Midbrain (tissue), 1 donor: ENCODE results near the gene GPC6.
"Not testable (repeated sequence)": the region's sequence is repeated elsewhere in the genome, so short reads cannot be mapped to it uniquely, and the experiment has no call there.

Experiments
- DNase-seq: peaks from one replicate; lab custom pipeline; 2025; lab: John Stamatoyannopoulos, UW

GPC6 gene

GRCh38 chr13:94209117-94209516 is 982.5 kb downstream of the GPC6 start:
- no peak for DNase-seq

GRCh38 chr13:94209913-94210312 is 983.3 kb downstream of the GPC6 start:
- DNase-seq: not testable (repeated sequence)

GRCh38 chr13:94210816-94211215 is 984.2 kb downstream of the GPC6 start:
- DNase-seq: no peak

- DNase-seq: no peak
Measured at GRCh38 chr13:94212196-94212595, 985.6 kb downstream of the GPC6 start.

GRCh38 chr13:94214121-94214520 is 987.5 kb downstream of the GPC6 start:
- DNase-seq: no peak

- no peak for DNase-seq
Measured at GRCh38 chr13:94214975-94215374, 988.4 kb downstream of the GPC6 start.

GRCh38 chr13:94216476-94216875 is 989.9 kb downstream of the GPC6 start:
- DNase-seq: no peak

GRCh38 chr13:94217370-94217769 is 990.8 kb downstream of the GPC6 start:
- no peak for DNase-seq

- DNase-seq: no peak
Measured at GRCh38 chr13:94218537-94218936, 991.9 kb downstream of the GPC6 start.

- DNase-seq: no peak
Measured at GRCh38 chr13:94218951-94219350, 992.3 kb downstream of the GPC6 start.

GRCh38 chr13:94224670-94225069 is 998.1 kb downstream of the GPC6 start:
- DNase-seq: no peak

GRCh38 chr13:94227255-94227879 is 1000.8 kb downstream of the GPC6 start:
- no peak for DNase-seq

- DNase-seq: no peak
Measured at GRCh38 chr13:94228763-94229162, 1002.2 kb downstream of the GPC6 start.

- no peak for DNase-seq
Measured at GRCh38 chr13:94232161-94232950, 1005.7 kb downstream of the GPC6 start.

GRCh38 chr13:94232956-94233355 is 1006.3 kb downstream of the GPC6 start:
- DNase-seq: no peak

GRCh38 chr13:94233401-94233800 is 1006.8 kb downstream of the GPC6 start:
- peak; percentile 36 for DNase-seq

- DNase-seq: no peak
Measured at GRCh38 chr13:94233837-94234236, 1007.2 kb downstream of the GPC6 start.

GRCh38 chr13:94234738-94235137 is 1008.1 kb downstream of the GPC6 start:
- DNase-seq: no peak

GRCh38 chr13:94236132-94236531 is 1009.5 kb downstream of the GPC6 start:
- no peak for DNase-seq

- no peak for DNase-seq
Measured at GRCh38 chr13:94236872-94237271, 1010.3 kb downstream of the GPC6 start.

GRCh38 chr13:94239135-94239534 is 1012.5 kb downstream of the GPC6 start:
- DNase-seq: no peak

- DNase-seq: no peak
Measured at GRCh38 chr13:94242554-94242953, 1015.9 kb downstream of the GPC6 start.

- no peak for DNase-seq
Measured at GRCh38 chr13:94243551-94243950, 1016.9 kb downstream of the GPC6 start.

- no peak for DNase-seq
Measured at GRCh38 chr13:94246495-94246894, 1019.9 kb downstream of the GPC6 start.
